ENCODE measurements around the gene OR10H5. TPM values are rescaled to one million over a fixed set of nuclear protein-coding genes. Genes with fewer than 3 reads are reported as not detected.

OR10H5 gene
- total and polyA plus RNA-seq, 2 experiments from 2014 or later, result not detected

- DNase-seq (ENCODE audit: low spot score) (no peak), ATAC-seq (no peak)
- peaks cover 18% of the 10 kb centered on the region for H3K36me3 Mint-ChIP-seq (ENCODE audit: low read depth)
- H3K79me2 ChIP-seq (replicated peaks; ENCODE audit: insufficient read depth), result no peaks in the 10 kb centered on the region
- H3K27me3 ChIP-seq (ENCODE audit: insufficient read depth), result no peaks in the 10 kb centered on the region
- peaks cover 3% of the 10 kb centered on the region for H3K27me3 Mint-ChIP-seq (ENCODE audit: insufficient read depth, low read depth, poor library complexity)
- H3K27ac ChIP-seq (ENCODE audit: low read depth), result no peak overlapping the region
- H4K20me1 ChIP-seq (replicated peaks; ENCODE audit: insufficient read depth), result no peaks in the 10 kb centered on the region
- no peak overlapping the region for H3K4me2 ChIP-seq
- peaks cover 3% of the 10 kb centered on the region; the same call in 1 of the 2 replicates for H3K36me3 ChIP-seq (ENCODE audit: insufficient read depth)
- no peak overlapping the region for H2AFZ ChIP-seq
- no peaks in the 10 kb centered on the region for H3K4me1 Mint-ChIP-seq
- H3K9me2 ChIP-seq (ENCODE audit: insufficient read depth), result no peaks in the 10 kb centered on the region
- no peaks in the 10 kb centered on the region for H3F3A ChIP-seq (replicated peaks; ENCODE audit: low read depth)
- no peaks in the 10 kb centered on the region for H3K4me1 ChIP-seq (ENCODE audit: insufficient read depth)
- no peak overlapping the region for H3K27ac Mint-ChIP-seq
- no peak for TF ChIP-seq ZNF331 (CRISPR knock-in tag; IDR thresholded peaks at IDR 0.05; ENCODE audit: low read depth)
- no peak for TF ChIP-seq POLR2AphosphoS5 (IDR thresholded peaks at IDR 0.05; ENCODE audit: low read depth)
- no peak for TF ChIP-seq CTCF (conservative IDR thresholded peaks at IDR 0.05; ENCODE audit: low read depth in 2 of 2)
- no peak for TF ChIP-seq ZNF114 (CRISPR knock-in tag; IDR thresholded peaks at IDR 0.05)
- TF ChIP-seq CREB1 (CRISPR knock-in tag; IDR thresholded peaks at IDR 0.05; ENCODE audit: low read depth), result no peak
- TF ChIP-seq NANOG (IDR thresholded peaks at IDR 0.05; ENCODE audit: borderline replicate concordance), result no peak
- TF ChIP-seq ETS1 (IDR thresholded peaks at IDR 0.05), result no peak
- TF ChIP-seq EZH2 (IDR thresholded peaks at IDR 0.05; ENCODE audit: low read depth, unreplicated experiment), result no peak
- TF ChIP-seq ZNF462 (CRISPR knock-in tag; IDR thresholded peaks at IDR 0.05), result no peak
- no peak for TF ChIP-seq EZH2phosphoT487 (IDR thresholded peaks at IDR 0.05; ENCODE audit: unreplicated experiment)
- no peak for TF ChIP-seq STAT1 (IDR thresholded peaks at IDR 0.05; ENCODE audit: unreplicated experiment)
- TF ChIP-seq JUNB (IDR thresholded peaks at IDR 0.05; ENCODE audit: unreplicated experiment), result no peak
- no peak for TF ChIP-seq REST (IDR thresholded peaks at IDR 0.05; ENCODE audit: unreplicated experiment)
- H3K4me3 Mint-ChIP-seq, result no peak overlapping the region
- H3K9me3 Mint-ChIP-seq, result peaks cover 52% of the 10 kb centered on the region
- H3K4me3 ChIP-seq, result no peak overlapping the region
Measured at GRCh38 chr19:15837221-15837731, 49.8 kb downstream of the OR10H5 start.

Data from GM23338 (cell line).